HEK293T (cell line): ENCODE results near the gene SLC26A9.

Experiments used
- CTCF ChIA-PET: fragments of 350-600 bp; formaldehyde crosslinking; extraction: SDS; loops from one replicate; lab custom pipeline; 2021; ENCODE audit warnings: antibody characterized with exemption, inconsistent platforms; lab: Yijun Ruan, JAX
- POLR2A ChIA-PET: fragments of 350-600 bp; formaldehyde crosslinking; extraction: SDS; loops from one replicate; lab custom pipeline; 2020; ENCODE audit warnings: antibody characterized with exemption, inconsistent platforms; lab: Yijun Ruan, JAX
- DNase-seq: peaks from one replicate; pipeline ENCODE4 v3.0.0; 2012; ENCODE audit warnings: mixed read lengths; ENCODE audit errors: extremely low spot score
- ARNT ChIP-seq: fragments of 450-650 bp; IDR thresholded peaks from 2 replicates; pipeline ENCODE4 v1.6.1; 2017; ENCODE audit warnings: mild to moderate bottlenecking
- BHLHE40 ChIP-seq: fragments of 450-650 bp; IDR thresholded peaks from 2 replicates; pipeline ENCODE4 v1.6.1; 2016; ENCODE audit warnings: mild to moderate bottlenecking, moderate library complexity, borderline replicate concordance
- CTBP1 ChIP-seq: fragments of 450-650 bp; IDR thresholded peaks from 2 replicates; pipeline ENCODE4 v1.6.1; 2016; ENCODE audit warnings: borderline replicate concordance
- ELF4 ChIP-seq: fragments of 450-650 bp; IDR thresholded peaks from 2 replicates; pipeline ENCODE4 v1.6.1; 2017; ENCODE audit warnings: antibody characterized with exemption
- FOXA1 ChIP-seq: fragments of 450-650 bp; IDR thresholded peaks from 2 replicates; pipeline ENCODE4 v1.6.1; 2016; ENCODE audit warnings: mild to moderate bottlenecking
- FOXK2 ChIP-seq: fragments of 450-650 bp; IDR thresholded peaks from 2 replicates; pipeline ENCODE4 v1.6.1; 2016; ENCODE audit warnings: mild to moderate bottlenecking
- FOXM1 ChIP-seq: fragments of 450-650 bp; IDR thresholded peaks from 2 replicates; pipeline ENCODE4 v1.6.1; 2017; ENCODE audit warnings: mild to moderate bottlenecking, borderline replicate concordance
- HDGF ChIP-seq: fragments of 450-650 bp; IDR thresholded peaks from 2 replicates; pipeline ENCODE4 v1.6.1; 2017; ENCODE audit warnings: antibody characterized with exemption, borderline replicate concordance
- L3MBTL2 ChIP-seq: fragments of 450-650 bp; conservative IDR thresholded peaks from 2 replicates; pipeline ENCODE4 v1.6.1; 2016; ENCODE audit warnings: mild to moderate bottlenecking
- LEF1 ChIP-seq: fragments of 450-650 bp; IDR thresholded peaks from 2 replicates; pipeline ENCODE4 v1.6.1; 2017; ENCODE audit warnings: mild to moderate bottlenecking, borderline replicate concordance
- NFRKB ChIP-seq: fragments of 450-650 bp; IDR thresholded peaks from 2 replicates; pipeline ENCODE4 v1.6.1; 2016; ENCODE audit warnings: mild to moderate bottlenecking, moderate library complexity
- SP1 ChIP-seq: fragments of 450-650 bp; IDR thresholded peaks from 2 replicates; pipeline ENCODE4 v1.6.1; 2017
- SUZ12 ChIP-seq: fragments of 450-650 bp; IDR thresholded peaks from 2 replicates; pipeline ENCODE4 v1.6.1; 2016; ENCODE audit warnings: mild to moderate bottlenecking
- TARDBP ChIP-seq: fragments of 450-650 bp; IDR thresholded peaks from 2 replicates; pipeline ENCODE4 v1.6.1; 2016
- ZNF384 ChIP-seq: fragments of 450-650 bp; IDR thresholded peaks from 2 replicates; pipeline ENCODE4 v1.6.1; 2016
- TF ChIP-seq, protein P1 (sequence below): fragments of 450-650 bp; IDR thresholded peaks from 2 replicates; pipeline ENCODE4 v1.6.1; 2016

The SLC26A9 gene

DNA sequence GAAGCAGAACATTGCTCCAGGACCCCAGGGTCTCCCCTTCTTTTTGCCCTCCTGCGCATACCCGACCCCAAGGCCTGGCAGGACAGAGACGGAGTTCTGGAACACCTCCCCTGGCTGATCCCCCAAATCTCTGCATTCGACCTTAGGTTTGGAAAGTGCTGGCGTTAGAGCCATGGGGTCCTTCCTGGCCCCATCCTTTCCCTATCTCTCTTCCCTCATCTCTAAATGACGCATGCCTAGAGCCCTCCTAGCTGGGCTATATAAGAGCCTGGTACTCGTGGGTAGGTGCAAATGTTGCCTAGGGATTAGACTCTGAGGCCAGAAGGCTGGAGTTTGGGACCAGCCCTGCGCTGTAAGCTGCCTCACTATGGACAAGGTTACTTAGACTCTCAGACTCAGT lies 16.6 kb downstream of the SLC26A9 start:
- DNase-seq, result no peak
- TF ChIP-seq CTBP1, result no peak
- no peak for TF ChIP-seq SP1
- POLR2A ChIA-PET, result no interaction called here
- CTCF ChIA-PET, result interaction anchor here (1.2 to 1.5 kb wide), 2 partner anchors 51 kb away, joined by 7 to 9 read pairs; no protein-coding TSS in a partner anchor

GRCh38 chr1:205926213-205926612 lies 17.0 kb downstream of the SLC26A9 start:
- TF ChIP-seq BHLHE40 (no peak), FOXM1 (no peak), CTBP1 (no peak), ELF4 (no peak), FOXA1 (no peak), HDGF (no peak), NFRKB (no peak), LEF1 (no peak), ZNF384 (no peak), ARNT (no peak), FOXK2 (no peak), SP1 (no peak), TARDBP (no peak), SUZ12 (no peak), L3MBTL2 (no peak)
- TF ChIP-seq, protein P1, sequence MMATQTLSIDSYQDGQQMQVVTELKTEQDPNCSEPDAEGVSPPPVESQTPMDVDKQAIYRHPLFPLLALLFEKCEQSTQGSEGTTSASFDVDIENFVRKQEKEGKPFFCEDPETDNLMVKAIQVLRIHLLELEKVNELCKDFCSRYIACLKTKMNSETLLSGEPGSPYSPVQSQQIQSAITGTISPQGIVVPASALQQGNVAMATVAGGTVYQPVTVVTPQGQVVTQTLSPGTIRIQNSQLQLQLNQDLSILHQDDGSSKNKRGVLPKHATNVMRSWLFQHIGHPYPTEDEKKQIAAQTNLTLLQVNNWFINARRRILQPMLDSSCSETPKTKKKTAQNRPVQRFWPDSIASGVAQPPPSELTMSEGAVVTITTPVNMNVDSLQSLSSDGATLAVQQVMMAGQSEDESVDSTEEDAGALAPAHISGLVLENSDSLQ, result no peak
- ChIA-PET POLR2A (no interaction called here), CTCF (interaction anchor here (1.5 kb wide), 1 partner anchor 51 kb away, joined by 7 read pairs; no protein-coding TSS in a partner anchor)
- no peak for DNase-seq

GRCh38 chr1:205925736-205926135 lies 17.5 kb downstream of the SLC26A9 start:
- TF ChIP-seq SP1, result no peak
- TF ChIP-seq LEF1, result no peak
- no peak for TF ChIP-seq L3MBTL2
- TF ChIP-seq, protein P1, result no peak
- TF ChIP-seq TARDBP, result no peak
- no peak for TF ChIP-seq ELF4
- no peak for TF ChIP-seq ZNF384
- ChIA-PET CTCF (interaction anchor here (1.5 kb wide), 1 partner anchor 52 kb away, joined by 7 read pairs; no protein-coding TSS in a partner anchor), POLR2A (no interaction called here)
- no peak for DNase-seq

DNA sequence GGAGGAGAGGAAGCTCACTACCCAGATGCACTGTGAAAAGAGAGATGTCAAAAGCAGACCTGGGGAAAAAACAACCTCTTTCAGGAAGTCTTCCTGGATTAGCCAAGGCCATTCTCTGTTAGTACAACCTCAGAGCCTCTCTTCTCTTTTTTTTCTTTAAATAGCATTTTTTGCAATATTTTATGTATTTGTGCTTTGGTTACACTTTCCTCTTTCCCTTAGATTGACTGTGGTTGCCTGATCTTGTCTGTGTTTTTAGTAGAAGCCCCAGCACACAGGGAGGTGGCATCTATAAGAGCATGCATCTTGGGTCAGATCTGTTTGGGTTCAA lies 18.8 kb downstream of the SLC26A9 start:
- TF ChIP-seq, protein P1, result no peak
- TF ChIP-seq LEF1 (no peak), ARNT (no peak), ZNF384 (no peak), ELF4 (no peak), SUZ12 (no peak), TARDBP (no peak), SP1 (no peak), CTBP1 (no peak), BHLHE40 (no peak), HDGF (no peak), NFRKB (no peak), FOXA1 (no peak)
- CTCF ChIA-PET, result interaction anchor here (1.1 kb wide), 1 partner anchor 53 kb away, joined by 7 read pairs; no protein-coding TSS in a partner anchor
- no peak for DNase-seq
- POLR2A ChIA-PET, result interaction anchor here (1.2 kb wide), 1 partner anchor 53 kb away, joined by 3 read pairs; no protein-coding TSS in a partner anchor

DNA sequence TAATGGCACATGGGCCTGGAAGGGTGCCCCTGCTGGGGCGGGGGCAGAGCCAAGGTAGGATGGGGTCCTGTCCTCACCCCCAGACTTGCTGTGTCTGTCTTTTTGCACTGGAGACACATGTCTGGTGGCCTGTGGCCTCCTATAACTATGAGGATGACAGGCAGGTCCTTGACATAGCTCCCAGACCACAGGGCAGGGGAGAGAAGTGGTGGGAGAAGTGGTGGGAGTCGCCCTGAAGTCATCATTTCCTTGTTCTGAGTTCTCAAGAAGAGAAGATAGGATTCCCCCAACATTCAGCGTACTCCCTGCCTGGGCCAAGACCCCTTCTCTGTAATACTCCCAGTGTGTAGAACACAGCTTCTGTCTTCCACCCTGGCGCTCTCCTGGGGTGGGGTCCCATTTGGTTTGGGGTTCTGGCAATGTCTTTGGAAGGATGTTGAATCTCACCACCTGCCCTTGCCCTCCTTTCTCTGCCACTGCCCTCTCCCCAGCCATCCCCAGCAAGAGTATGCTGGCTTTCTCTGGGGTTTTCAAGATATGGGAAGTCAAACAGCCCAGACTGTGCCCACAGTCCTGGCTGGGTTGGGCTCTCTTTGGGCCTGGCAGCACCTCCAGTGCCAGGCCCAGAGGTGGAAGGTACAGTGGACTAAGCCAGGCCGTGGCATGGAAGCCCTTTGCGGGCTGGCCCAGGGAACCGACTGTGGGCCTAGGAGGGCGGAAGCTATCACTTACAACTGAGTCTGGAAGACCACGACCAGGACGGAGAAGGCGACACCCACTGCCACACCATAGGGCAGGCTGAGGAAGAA lies 19.4 kb downstream of the SLC26A9 start:
- CTCF ChIA-PET, result interaction anchor here (0.7 to 1.1 kb wide), 2 partner anchors 53 kb away, joined by 5 to 7 read pairs; no protein-coding TSS in a partner anchor
- DNase-seq, result no peak
- TF ChIP-seq TARDBP, result no peak
- POLR2A ChIA-PET, result interaction anchor here (1.2 kb wide), 1 partner anchor 53 kb away, joined by 3 read pairs; no protein-coding TSS in a partner anchor

DNA sequence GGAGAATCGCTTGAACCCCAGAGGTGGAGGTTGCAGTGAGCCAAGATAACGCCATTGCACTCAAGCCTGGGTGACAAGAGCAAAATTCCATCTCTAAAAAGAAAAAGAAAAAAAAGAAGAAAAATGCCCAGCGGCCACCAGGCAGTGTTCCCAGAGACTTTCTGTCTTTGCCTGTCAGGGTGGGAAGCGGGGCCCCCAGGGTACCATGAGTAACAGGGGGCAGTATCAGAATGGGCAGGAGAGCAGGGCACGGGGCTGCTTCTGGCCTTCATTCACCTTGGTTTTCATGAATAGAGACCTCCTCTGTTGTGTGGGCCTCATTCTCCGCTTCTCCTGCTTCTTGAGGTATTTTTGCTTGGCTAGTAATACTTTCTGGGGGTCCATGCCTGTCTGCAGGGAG lies 20.4 kb downstream of the SLC26A9 start:
- ChIA-PET POLR2A (no interaction called here), CTCF (interaction anchor here (0.7 kb wide), 1 partner anchor 54 kb away, joined by 5 read pairs; no protein-coding TSS in a partner anchor)
- TF ChIP-seq CTBP1 (no peak), FOXM1 (no peak), TARDBP (no peak), SP1 (no peak), BHLHE40 (no peak), HDGF (no peak), FOXK2 (no peak), ARNT (no peak), LEF1 (no peak)
- TF ChIP-seq, protein P1, result no peak
- no peak for DNase-seq
